GM18951 (cell line): Measurements from ENCODE around the gene TSPYL1.
A peak's percentile ranks its signal among the peaks of the same experiment; 100 is the strongest.
"Not testable (repeated sequence)": the region's sequence is repeated elsewhere in the genome, so short reads cannot be mapped to it uniquely, and the experiment has no call there.

ENCODE experiments used
- POLR2A ChIP-seq: IDR thresholded peaks from 4 replicates; pipeline ENCODE4 v1.6.1; 2011; ENCODE audit warnings: mild to moderate bottlenecking; ENCODE audit not compliant: insufficient read length, insufficient read depth; ENCODE audit errors: extremely low read depth
- in situ Hi-C: fragments of 300-500 bp; cut with MboI; formaldehyde crosslinking; loops from one replicate; pipeline ENCODE4 v1.12.0; 2022; ENCODE audit warnings: low sequenced_read_pairs, mixed read lengths, inconsistent platforms; ENCODE audit not compliant: unreplicated experiment

The TSPYL1 gene

DNA sequence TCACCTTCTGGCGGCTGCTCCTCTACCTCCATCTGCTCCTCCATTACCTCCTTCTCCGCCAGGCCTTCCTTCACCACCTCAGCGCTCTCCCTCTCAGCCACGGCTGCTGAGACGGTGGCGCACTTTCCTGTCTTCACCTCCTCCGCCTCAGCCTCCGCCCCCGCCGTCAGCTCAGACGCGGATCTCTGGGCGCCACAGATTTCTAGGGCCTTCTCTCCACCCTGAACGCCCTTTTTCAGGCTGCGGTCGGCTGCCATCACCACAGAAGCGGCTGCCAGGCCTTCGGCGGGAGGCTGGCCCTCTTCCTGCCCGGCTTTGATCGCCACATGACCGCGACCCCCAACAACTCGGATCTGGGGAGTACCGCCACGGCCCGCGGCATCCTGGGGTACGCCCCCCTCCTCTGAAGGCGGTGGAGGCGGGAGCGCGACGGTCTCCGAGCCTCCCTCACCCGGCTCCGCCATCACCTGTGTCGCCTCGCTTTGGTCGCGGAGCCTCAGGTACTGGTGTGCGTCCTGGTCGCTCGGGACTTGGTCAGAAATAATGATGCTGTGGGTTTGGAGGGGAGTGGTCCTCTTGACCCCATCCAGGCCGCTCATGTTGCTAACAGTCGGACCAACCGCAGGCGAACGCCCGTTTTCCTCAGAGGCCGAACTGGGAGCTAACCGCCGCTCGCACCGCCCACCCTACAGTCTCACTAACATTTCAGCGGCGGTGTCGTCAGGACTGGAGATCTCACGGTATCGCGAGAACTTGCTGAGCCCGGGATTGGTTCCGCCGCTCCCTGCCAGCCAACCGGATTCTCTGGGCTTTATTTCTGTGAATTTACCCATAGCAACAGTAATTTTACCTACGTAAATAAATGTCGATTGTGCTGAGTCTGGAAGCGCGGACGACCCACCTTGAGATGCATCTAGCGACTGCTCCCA is at the start of gene TSPYL1:
TSPYL1 (minus strand) TSS at position 699 of the 929 bp plus-strand sequence; CDS start at position 599, 100 bp downstream.
- in situ Hi-C loops = no loop called here
- peak; percentile 86 for TF ChIP-seq POLR2A

DNA sequence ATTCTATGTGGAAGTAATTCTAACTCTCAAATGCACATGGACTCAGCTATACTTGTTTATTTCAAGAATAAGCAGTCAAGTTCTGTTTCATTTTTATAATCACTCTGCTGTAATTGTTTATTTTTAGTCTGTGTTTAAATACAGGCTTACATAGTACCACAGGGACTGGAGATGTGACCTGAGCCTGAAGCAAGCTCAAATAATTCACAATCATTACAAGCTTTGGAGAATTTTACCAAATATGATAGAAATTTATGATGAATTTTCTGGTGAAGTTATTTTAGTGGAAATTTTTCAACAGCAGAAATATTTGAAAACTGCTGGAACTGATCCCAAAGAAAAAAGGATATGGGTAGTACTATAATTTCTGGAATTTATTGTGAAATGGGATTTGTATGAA is 49.4 kb upstream of the TSPYL1 start:
- no peak for TF ChIP-seq POLR2A
- in situ Hi-C loops = no loop called here

DNA sequence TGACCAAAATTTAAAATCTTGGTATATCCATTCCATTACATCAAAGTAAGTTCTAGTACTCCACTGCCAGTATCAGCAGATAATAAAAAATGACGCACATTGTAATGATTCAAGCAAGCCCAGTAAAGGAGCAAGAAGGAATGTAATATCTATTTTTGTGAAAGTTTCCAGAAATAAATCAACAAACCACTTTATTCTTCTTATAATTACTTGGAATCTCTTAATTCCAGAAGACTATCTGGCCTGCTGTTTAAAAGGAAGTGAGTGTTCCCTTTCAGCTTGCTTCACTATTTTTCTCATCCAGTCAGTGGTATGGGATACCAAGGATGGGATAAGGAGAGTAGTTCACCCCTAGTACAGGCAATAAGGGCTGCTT is 48.8 kb upstream of the TSPYL1 start:
- in situ Hi-C loops = no loop called here

DNA sequence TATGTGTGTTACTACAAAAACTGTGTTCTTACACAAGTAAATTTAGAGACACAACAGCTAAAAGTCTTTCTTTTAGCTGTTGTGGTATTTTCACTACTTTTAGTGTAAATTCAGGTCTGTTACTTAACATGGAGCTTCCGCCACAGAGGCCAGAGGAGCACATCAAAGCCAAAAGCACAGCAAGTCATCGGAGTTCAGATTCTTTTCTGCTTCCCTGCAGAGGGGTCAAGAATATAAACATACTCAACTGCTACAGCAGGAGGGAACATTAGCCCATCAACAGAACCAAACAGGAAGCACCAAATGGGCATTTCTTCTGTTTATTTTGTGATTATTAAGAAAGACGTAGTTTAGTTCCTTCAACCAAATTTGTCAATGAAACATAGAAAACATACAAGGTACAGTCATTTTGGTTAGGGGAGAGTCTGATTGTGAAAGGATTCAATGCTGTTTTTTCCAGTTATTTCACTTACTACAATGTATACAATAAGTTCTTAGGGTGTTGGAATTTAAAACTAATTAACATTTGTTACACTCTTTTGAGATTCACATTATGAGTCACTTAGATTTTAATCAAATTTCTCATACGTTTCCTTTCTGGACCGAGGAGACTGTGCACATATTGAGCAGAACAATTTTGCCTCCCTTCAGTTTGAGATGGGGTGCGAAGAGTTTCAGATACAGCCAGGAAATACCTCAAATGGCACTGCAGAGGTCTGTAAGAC is 48.2 kb upstream of the TSPYL1 start:
- in situ Hi-C loops = no loop called here
- no peak for TF ChIP-seq POLR2A

More for the DNA sequence above, 48.8 kb upstream of the TSPYL1 start:
- TF ChIP-seq POLR2A = no peak

DNA sequence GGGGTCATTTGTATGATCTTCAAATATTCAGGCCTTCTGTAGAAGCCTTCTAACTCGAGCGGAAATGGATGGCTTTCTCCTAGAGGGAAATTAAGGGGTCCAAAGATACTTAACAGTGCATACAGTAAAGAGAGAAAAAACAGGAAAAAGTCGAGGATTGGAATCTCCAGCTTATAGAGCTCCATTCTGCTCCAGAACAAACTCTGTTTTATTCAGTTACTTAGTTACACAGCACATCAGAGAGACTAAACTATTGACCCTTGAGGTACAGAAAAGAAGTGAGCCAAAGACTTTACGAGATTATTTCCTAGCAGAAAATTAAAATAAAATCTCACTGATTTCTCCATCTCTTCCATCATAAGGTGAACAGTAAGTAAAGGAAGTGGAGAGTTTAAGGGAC is 47.3 kb upstream of the TSPYL1 start:
- no peak for TF ChIP-seq POLR2A
- in situ Hi-C loops = no loop called here

DNA sequence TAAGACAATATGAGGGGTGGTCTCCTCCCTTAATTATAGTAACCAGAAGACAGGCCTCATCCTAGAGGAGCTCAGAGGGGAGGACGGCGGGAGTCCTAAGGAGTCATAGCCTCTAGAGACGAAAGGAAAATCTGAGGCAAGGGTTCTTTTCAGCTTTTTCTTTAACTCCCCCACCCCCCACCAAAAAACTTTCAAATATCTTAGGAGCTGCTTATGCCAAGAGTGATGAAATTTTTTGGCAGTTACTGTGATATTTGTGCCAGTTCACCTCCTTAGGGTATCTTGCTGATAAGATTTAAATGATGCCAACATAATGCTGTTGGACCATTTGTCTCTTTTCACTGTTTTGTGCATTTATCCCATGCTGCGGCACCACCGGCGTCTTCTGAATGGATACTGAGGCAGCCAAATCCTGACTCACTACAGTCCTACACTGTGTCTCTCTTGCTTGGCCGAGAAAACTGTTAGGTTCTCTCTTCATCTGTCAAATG is 46.5 kb upstream of the TSPYL1 start:
- TF ChIP-seq POLR2A = no peak
- in situ Hi-C loops = no loop called here

DNA sequence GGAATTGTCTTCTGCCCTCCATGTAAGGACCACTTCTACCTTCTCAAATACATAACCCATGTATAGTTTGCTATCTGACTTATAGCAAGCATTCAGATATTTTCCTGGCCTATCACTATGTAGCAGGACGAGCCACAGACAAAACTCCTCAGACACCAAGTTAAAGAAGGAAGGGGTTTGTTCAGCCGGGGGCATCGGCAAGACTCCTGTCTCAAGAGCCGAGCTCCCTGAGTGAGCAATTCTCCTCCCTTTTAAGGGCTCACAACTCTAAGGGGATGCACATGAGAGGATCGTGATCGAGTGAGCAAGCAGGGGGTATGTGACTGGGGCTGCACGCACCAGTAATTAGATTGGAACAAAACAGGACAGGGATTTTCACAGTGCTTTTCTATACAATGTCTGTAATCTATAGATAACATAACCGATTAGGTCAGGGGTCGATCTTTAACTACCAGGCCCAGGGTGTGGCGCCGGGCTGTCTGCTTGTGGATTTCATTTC is 46.0 kb upstream of the TSPYL1 start:
- in situ Hi-C loops = not testable (repeated sequence)

DNA sequence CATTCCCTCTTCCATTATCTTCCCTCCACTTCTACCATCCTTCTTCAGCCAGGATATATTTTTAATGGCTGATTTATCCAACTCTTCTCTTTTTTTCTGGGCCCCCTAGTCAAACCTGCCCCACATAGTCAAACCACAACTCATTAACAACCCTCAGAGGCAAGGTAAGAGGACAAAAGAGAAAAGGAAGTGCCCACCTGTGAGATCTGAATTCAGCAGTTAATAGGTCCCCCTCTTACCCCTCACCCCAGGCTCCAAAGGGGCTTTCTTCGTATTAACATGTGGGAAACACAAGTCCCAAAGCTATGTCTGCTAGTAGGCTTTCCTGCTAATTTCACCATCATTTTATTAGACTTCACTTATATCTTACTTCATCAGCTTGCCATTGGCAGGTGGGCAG is 44.1 kb upstream of the TSPYL1 start:
- in situ Hi-C loops = no loop called here

DNA sequence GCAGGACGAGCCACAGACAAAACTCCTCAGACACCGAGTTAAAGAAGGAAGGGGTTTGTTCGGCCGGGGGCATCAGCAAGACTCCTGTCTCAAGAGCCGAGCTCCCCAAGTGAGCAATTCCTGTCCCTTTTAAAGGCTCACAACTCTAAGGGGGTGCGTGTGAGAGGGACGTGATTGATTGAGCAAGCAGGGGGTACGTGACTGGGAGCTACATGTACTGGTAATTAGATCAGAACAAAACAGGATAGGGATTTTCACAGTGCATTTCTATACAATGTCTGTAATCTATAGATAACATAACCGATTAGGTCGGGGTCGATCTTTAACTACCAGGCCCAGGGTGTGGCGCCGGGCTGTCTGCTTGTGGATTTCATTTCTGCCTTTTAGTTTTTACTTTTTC is 42.2 kb upstream of the TSPYL1 start:
- in situ Hi-C loops = not testable (repeated sequence)

More for the DNA sequence above, 44.1 kb upstream of the TSPYL1 start:
- TF ChIP-seq POLR2A = no peak

DNA sequence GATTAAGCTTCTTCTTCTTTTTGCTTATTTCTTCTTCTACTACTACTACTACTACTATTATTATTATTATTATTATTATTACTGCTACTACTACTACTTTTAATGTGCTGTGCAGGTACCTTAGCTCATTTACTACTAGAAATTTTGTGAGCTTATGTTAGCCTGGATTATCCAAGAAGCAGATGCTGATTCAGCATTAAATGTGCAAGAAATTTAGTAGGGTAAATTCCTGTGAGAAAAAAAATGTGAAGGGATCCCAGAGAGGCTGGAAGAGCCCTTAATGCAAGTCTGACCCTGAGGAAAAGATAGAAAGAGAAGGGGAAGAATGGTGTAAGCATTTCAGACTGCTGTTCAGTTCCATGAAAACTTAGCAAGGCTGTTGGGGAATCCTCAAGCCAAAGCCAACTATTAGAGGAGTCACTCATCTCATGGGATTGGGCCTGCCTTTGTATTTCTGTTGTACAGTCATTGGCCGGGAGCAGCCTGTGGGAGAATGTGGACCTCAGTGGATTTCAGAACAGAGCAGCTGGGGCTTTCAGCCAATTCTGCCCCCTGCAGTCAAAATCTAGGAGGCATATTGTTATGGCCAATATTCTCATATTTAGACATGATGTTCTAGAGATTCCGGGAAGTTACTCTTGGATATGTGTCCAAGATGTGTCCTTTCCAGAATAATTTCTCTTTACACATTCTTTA is 37.2 kb upstream of the TSPYL1 start:
- in situ Hi-C loops = no loop called here
- TF ChIP-seq POLR2A = no peak

DNA sequence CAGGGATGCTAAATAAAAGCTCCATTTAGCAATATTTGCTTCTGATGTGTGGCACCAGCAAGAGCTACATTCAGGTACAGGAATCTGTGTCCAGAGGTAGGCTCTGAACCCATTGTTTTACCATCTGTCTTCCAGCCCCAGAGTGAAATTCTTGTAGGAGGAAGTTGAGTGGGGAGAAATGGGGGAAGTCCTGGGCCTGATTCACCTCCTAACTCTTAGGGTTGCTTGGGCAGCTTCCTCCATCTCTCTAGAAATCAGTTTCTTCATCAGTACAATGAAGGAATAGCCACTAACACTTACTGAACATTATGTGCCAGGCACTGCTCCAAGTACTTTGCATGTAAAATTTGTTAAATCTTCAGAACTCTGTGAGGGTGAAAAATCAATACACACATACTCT is 35.1 kb upstream of the TSPYL1 start:
- in situ Hi-C loops = no loop called here
- no peak for TF ChIP-seq POLR2A

DNA sequence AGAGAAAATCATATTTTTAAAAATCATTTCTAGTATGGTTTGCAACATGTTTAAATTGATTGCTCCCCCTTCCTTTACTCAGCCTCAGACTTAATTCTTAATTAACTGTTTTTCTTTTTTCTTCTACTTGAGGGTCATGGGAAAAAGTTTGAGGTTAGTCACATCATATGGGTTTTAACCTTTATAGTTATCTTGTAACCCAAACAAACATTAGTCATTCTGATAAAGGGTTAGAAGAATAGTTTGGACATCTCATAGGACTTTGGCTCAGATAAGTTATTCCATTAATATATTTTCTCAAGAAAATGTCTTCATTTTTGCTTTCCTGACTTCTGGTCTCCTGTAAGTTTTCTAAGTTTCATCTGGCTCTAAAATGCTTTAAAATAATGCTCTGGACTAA is 34.5 kb upstream of the TSPYL1 start:
- TF ChIP-seq POLR2A = no peak
- in situ Hi-C loops = no loop called here

DNA sequence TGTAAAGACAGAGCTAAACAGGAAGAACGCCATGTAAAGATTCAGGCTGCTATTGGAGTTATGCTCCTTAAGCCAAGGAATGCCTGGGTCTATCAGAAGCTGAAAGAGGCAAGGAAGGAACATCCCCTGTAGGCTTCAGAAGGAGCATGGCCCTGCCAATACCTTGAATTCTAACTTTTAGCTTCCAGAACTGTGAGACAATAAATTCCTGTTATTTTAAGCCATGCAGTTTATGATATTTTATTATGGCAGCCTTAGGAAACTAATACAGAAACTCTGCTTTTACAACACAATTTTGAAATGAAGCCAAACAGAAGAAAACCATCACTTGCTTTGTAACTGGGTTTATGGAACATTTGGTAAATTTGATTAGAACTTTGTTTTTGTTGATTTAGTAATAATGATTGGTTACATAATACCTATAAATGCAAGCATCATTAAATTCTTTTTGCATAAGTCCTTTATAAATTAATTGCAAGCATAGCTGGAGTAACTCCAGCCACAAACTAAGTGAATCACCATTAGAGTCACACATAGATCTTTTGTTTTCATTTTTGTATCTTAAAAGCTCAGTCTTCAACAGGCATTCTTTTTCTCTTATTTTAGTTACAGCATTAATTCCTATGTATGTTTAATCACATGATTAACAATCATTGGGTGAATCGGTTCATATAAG is 33.5 kb upstream of the TSPYL1 start:
- TF ChIP-seq POLR2A = no peak
- in situ Hi-C loops = no loop called here

DNA sequence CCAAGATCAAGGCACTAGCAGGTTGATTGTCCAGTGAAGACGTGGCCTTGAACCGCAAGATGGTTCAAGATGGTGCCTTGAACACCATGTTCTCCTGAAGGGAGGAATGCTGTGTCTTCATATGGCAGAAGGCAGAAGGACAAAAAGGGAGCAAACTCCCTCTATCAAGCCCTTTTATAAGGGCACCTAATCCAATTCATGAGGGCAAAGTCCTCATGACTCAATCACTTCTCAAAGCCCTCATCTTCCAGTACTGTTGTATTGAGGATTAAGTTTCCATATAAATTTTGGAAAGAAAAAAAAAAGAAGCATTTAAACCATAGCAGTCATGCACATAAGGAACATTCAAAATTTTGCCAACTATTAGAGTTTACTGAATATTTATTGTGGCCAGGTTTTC is 29.9 kb upstream of the TSPYL1 start:
- in situ Hi-C loops = no loop called here
- no peak for TF ChIP-seq POLR2A
